HepG2 (cell line): Measurements from ENCODE around the gene COLEC12. TPM values are rescaled to one million over a fixed set of nuclear protein-coding genes. Genes with fewer than 3 reads are reported as not detected.

Experiments
- ATAC-seq: fragments of 200-7000 bp; cut with Tn5 transposase; 3 replicates; pipeline ENCODE4 v1.9.1; 2020; ENCODE audit warnings: mild to moderate bottlenecking, moderate library complexity
- BruUV-seq: library from RNA; stranded (reverse); fragments of 400-500 nt; replicated peaks from 2 replicates; lab custom pipeline; 2021; lab: Mats Ljungman, UMichigan
- CTCF ChIA-PET: fragments of 300-600 bp; formaldehyde crosslinking; extraction: SDS; loops from one replicate; lab custom pipeline; 2021; ENCODE audit warnings: low total read pairs, inconsistent platforms, low intra/inter-chr PET ratio; lab: Yijun Ruan, JAX
- POLR2A ChIA-PET: fragments of 350-600 bp; sonication (Branson Sonifier 250); formaldehyde crosslinking; loops from one replicate; lab custom pipeline; 2020; ENCODE audit warnings: antibody characterized with exemption, inconsistent platforms; lab: Yijun Ruan, JAX
- DNase-seq: peaks from one replicate; pipeline ENCODE4 v3.0.0-alpha.2; 2015; ENCODE audit warnings: low spot score
- FAIRE-seq: peaks from 3 replicates; lab custom pipeline; 2011; peaks lifted over from hg19 to GRCh38; lab: Jason Lieb, UNC
- H2AFZ ChIP-seq: one replicate; pipeline ENCODE4 v1.6.1; 2011; ENCODE audit warnings: low read length, inconsistent platforms
- H3K27ac ChIP-seq: fragments of 300-600 bp; 3 replicates; pipeline ENCODE4 v1.8.0; 2011; ENCODE audit warnings: mixed run types, mild to moderate bottlenecking, mixed read lengths, low read length, inconsistent platforms; ENCODE audit not compliant: insufficient read depth; ENCODE audit errors: extremely low read length
- H3K27me3 ChIP-seq, 2 experiments: fragments of 200-600 bp in 1 of 2; 2 replicates in 1 of 2; 3 replicates in 1 of 2; pipeline versions ENCODE4 v1.6.0 to v1.8.0; 2011; ENCODE audit warnings: low read length in 2 of 2, mild to moderate bottlenecking in 2 of 2, moderate library complexity in 2 of 2, inconsistent platforms in 1 of 2; ENCODE audit not compliant: insufficient read depth in 2 of 2, control insufficient read depth in 1 of 2
- H3K36me3 ChIP-seq, 2 experiments: fragments of 200-600 bp in 1 of 2; replicated peaks in 1 of 2; 2 replicates in 1 of 2; 3 replicates in 1 of 2; pipeline versions ENCODE4 v1.5.1 to v1.8.0; 2011; ENCODE audit warnings: low read length in 2 of 2, inconsistent platforms in 1 of 2; ENCODE audit not compliant: insufficient read depth in 2 of 2, control insufficient read depth in 1 of 2
- H3K4me1 ChIP-seq: 2 replicates; pipeline ENCODE4 v1.5.1; 2012; ENCODE audit warnings: low read length, inconsistent platforms; ENCODE audit not compliant: insufficient read depth
- H3K4me2 ChIP-seq: 2 replicates; pipeline ENCODE4 v1.6.0; 2011; ENCODE audit warnings: low read depth, low read length, inconsistent platforms
- H3K4me3 ChIP-seq, 3 experiments: fragments of 200-600 bp in 1 of 3; sonication (generic), shearing (Covaris generic) in 1 of 3; replicated peaks in 1 of 3; 2 replicates each; pipeline ENCODE4 v1.5.1; 2011 to 2016; ENCODE audit warnings: low read length in 3 of 3, inconsistent platforms in 2 of 3, low read depth in 2 of 3, mild to moderate bottlenecking in 2 of 3, control low read depth in 1 of 3, mixed read lengths in 1 of 3; ENCODE audit not compliant: insufficient read depth in 1 of 3
- H3K79me2 ChIP-seq: one replicate; pipeline ENCODE4 v1.6.1; 2011; ENCODE audit warnings: low read length, inconsistent platforms; ENCODE audit not compliant: insufficient read depth
- H3K9ac ChIP-seq: 2 replicates; pipeline ENCODE4 v1.6.0; 2011; ENCODE audit warnings: mild to moderate bottlenecking, low read depth, low read length, inconsistent platforms; ENCODE audit not compliant: insufficient read depth
- H3K9me3 ChIP-seq: 2 replicates; pipeline ENCODE4 v1.5.1; 2012; ENCODE audit warnings: mild to moderate bottlenecking, low read length
- H4K20me1 ChIP-seq: 2 replicates; pipeline ENCODE4 v1.6.0; 2011; ENCODE audit warnings: inconsistent platforms, mild to moderate bottlenecking, low read length, moderate library complexity; ENCODE audit not compliant: insufficient read depth
- DNMT1 ChIP-seq: sonication (generic); formaldehyde crosslinking; IDR thresholded peaks from 2 replicates; pipeline ENCODE4 v1.5.1; 2020; ENCODE audit warnings: mild to moderate bottlenecking, missing genetic modification reagents
- FIP1L1 ChIP-seq: fragments of 200-400 bp; formaldehyde crosslinking; IDR thresholded peaks from 2 replicates; pipeline ENCODE4 v1.6.1; 2018; ENCODE audit warnings: low read depth, mild to moderate bottlenecking, low read length, moderate library complexity, borderline replicate concordance; ENCODE audit not compliant: insufficient read depth
- FOXA3 ChIP-seq: IDR thresholded peaks from 2 replicates; pipeline ENCODE4 v1.6.1; 2016; ENCODE audit warnings: missing genetic modification reagents, missing compliant biosample characterization
- FOXJ3 ChIP-seq: sonication (generic); formaldehyde crosslinking; IDR thresholded peaks from 2 replicates; pipeline ENCODE4 v1.4.0; 2020; ENCODE audit warnings: missing genetic modification reagents, mild to moderate bottlenecking, borderline replicate concordance
- MLLT10 ChIP-seq: sonication (generic); formaldehyde crosslinking; IDR thresholded peaks from 2 replicates; pipeline ENCODE4 v1.4.0; 2020; ENCODE audit warnings: missing genetic modification reagents
- MZF1 ChIP-seq: sonication (generic); formaldehyde crosslinking; IDR thresholded peaks from 2 replicates; pipeline ENCODE4 v1.8.1; 2023; ENCODE audit warnings: mild to moderate bottlenecking, missing genetic modification reagents, borderline replicate concordance
- NFE2L1 ChIP-seq: sonication (generic); formaldehyde crosslinking; IDR thresholded peaks from 2 replicates; pipeline ENCODE4 v1.4.0; 2020; ENCODE audit warnings: missing genetic modification reagents, mild to moderate bottlenecking, borderline replicate concordance
- ZMAT5 ChIP-seq: sonication (generic); formaldehyde crosslinking; IDR thresholded peaks from 2 replicates; pipeline ENCODE4 v1.5.0; 2020; ENCODE audit warnings: mild to moderate bottlenecking, low read depth, missing genetic modification reagents, borderline replicate concordance
- ZMYM4 ChIP-seq: sonication (generic); formaldehyde crosslinking; IDR thresholded peaks from 2 replicates; pipeline ENCODE4 v1.8.1; 2023; ENCODE audit warnings: mild to moderate bottlenecking, missing genetic modification reagents
- ZNF343 ChIP-seq: sonication (generic); formaldehyde crosslinking; IDR thresholded peaks from 2 replicates; pipeline ENCODE4 v1.4.0; 2020; ENCODE audit warnings: mild to moderate bottlenecking, missing genetic modification reagents
- ZNF460 ChIP-seq: sonication (generic); formaldehyde crosslinking; IDR thresholded peaks from 2 replicates; pipeline ENCODE4 v1.5.1; 2020; ENCODE audit warnings: missing genetic modification reagents, mild to moderate bottlenecking, borderline replicate concordance
- ZSCAN21 ChIP-seq: sonication (generic); formaldehyde crosslinking; IDR thresholded peaks from 2 replicates; pipeline ENCODE4 v1.8.0; 2022; ENCODE audit warnings: mild to moderate bottlenecking, missing genetic modification reagents, moderate library complexity, borderline replicate concordance
- WGBS: methylation state at CpG from one replicate; pipeline ENCODE4 v1.1.6; 2017; ENCODE audit warnings: low lambda C conversion rate; 5-methylcytosine and 5-hydroxymethylcytosine counted together
- in situ Hi-C: cut with HindIII; loops from 2 replicates; pipeline ENCODE4 v1.10.0; 2017; ENCODE audit warnings: low pct_unique_long_range_greater_than_20kb; ENCODE audit not compliant: extremely low pct_ligation_motif_present
- intact Hi-C: fragments of 100-400 bp; cut with micrococcal nuclease; formaldehyde crosslinking; loops from one replicate; pipeline ENCODE4 v1.10.0; 2022; ENCODE audit not compliant: unreplicated experiment
- polyA plus RNA-seq, 8 experiments: library from polyadenylated mRNA; depleted of rRNA in 3 of 8; stranded (reverse) in 7 of 8; unstranded in 1 of 8; fragments of >200 nt; fragmentation: Illumina TruSeq in 4 of 8; extraction: Trizol in 4 of 8; gene quantifications; 2 replicates each; pipeline versions ENCODE4 v1.2.1 to v1.2.3, GENCODE V29; 2011 to 2016; ENCODE audit warnings: low read depth in 4 of 8, missing spikeins in 1 of 8, mixed read lengths in 1 of 8; ENCODE audit not compliant: insufficient read depth in 1 of 8
- total RNA-seq, 5 experiments: library from RNA; depleted of rRNA; stranded (reverse); fragments of >200 nt; fragmentation: Illumina TruSeq; extraction: Trizol; gene quantifications; 2 replicates each; pipeline ENCODE4 v1.2.3, GENCODE V29; 2016; ENCODE audit warnings: low read depth in 1 of 5
- TF ChIP-seq, protein P1 (sequence below): sonication (generic); formaldehyde crosslinking; IDR thresholded peaks from 2 replicates; pipeline ENCODE4 v1.4.0; 2020; ENCODE audit warnings: missing genetic modification reagents, borderline replicate concordance
- TF ChIP-seq, protein P2 (sequence below): sonication (generic); formaldehyde crosslinking; conservative IDR thresholded peaks from 2 replicates; pipeline ENCODE4 v1.4.0; 2020; ENCODE audit warnings: missing genetic modification reagents
- TF ChIP-seq, protein P3 (sequence below): sonication (generic); formaldehyde crosslinking; IDR thresholded peaks from 2 replicates; pipeline ENCODE4 v1.8.0; 2022; ENCODE audit warnings: missing genetic modification reagents, mild to moderate bottlenecking, borderline replicate concordance

COLEC12 gene
- total and polyA plus RNA-seq, 2 of the 13 experiments (the other 11 are each of a cell fraction or from before 2014, with no cell fraction given) = 0.02 to 0.11 TPM

- 87% methylated on average over 6 of the region's 6 CpGs for WGBS
- in situ Hi-C loops (no loop called here), intact Hi-C loops (no loop called here)
- Histone ChIP-seq H3K27ac (no peak overlapping the region), H3K4me3 (no peak overlapping the region), H3K4me1 (peaks cover 38% of the 10 kb centered on the region), H4K20me1 (no peaks in the 10 kb centered on the region), H3K36me3 (no peaks in the 10 kb centered on the region), H2AFZ (no peak overlapping the region), H3K79me2 (no peaks in the 10 kb centered on the region), H3K27me3 (no peaks in the 10 kb centered on the region; a peak in 1 of 5 replicates), H3K9me3 (no peaks in the 10 kb centered on the region), H3K9ac (no peak overlapping the region), H3K4me2 (no peak overlapping the region)
- POLR2A ChIA-PET = interaction anchor here (1.8 kb wide), 1 partner anchor 11 kb away, joined by 10 read pairs; no protein-coding TSS in a partner anchor
- DNase-seq = no peak
- CTCF ChIA-PET = no interaction called here
- TF ChIP-seq FOXJ3 (no peak), MLLT10 (no peak), FOXA3 (CRISPR knock-in tag) (no peak), NFE2L1 (CRISPR knock-in tag) (no peak), ZMYM4 (CRISPR knock-in tag) (no peak), ZNF343 (CRISPR knock-in tag) (no peak), ZSCAN21 (CRISPR knock-in tag) (no peak), DNMT1 (no peak), ZMAT5 (CRISPR knock-in tag) (no peak), MZF1 (no peak), FIP1L1 (no peak), ZNF460 (CRISPR knock-in tag) (no peak)
- TF ChIP-seq, protein P1, sequence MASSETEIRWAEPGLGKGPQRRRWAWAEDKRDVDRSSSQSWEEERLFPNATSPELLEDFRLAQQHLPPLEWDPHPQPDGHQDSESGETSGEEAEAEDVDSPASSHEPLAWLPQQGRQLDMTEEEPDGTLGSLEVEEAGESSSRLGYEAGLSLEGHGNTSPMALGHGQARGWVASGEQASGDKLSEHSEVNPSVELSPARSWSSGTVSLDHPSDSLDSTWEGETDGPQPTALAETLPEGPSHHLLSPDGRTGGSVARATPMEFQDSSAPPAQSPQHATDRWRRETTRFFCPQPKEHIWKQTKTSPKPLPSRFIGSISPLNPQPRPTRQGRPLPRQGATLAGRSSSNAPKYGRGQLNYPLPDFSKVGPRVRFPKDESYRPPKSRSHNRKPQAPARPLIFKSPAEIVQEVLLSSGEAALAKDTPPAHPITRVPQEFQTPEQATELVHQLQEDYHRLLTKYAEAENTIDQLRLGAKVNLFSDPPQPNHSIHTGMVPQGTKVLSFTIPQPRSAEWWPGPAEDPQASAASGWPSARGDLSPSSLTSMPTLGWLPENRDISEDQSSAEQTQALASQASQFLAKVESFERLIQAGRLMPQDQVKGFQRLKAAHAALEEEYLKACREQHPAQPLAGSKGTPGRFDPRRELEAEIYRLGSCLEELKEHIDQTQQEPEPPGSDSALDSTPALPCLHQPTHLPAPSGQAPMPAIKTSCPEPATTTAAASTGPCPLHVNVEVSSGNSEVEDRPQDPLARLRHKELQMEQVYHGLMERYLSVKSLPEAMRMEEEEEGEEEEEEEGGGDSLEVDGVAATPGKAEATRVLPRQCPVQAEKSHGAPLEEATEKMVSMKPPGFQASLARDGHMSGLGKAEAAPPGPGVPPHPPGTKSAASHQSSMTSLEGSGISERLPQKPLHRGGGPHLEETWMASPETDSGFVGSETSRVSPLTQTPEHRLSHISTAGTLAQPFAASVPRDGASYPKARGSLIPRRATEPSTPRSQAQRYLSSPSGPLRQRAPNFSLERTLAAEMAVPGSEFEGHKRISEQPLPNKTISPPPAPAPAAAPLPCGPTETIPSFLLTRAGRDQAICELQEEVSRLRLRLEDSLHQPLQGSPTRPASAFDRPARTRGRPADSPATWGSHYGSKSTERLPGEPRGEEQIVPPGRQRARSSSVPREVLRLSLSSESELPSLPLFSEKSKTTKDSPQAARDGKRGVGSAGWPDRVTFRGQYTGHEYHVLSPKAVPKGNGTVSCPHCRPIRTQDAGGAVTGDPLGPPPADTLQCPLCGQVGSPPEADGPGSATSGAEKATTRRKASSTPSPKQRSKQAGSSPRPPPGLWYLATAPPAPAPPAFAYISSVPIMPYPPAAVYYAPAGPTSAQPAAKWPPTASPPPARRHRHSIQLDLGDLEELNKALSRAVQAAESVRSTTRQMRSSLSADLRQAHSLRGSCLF (CRISPR knock-in tag) = no peak
- TF ChIP-seq, protein P2, sequence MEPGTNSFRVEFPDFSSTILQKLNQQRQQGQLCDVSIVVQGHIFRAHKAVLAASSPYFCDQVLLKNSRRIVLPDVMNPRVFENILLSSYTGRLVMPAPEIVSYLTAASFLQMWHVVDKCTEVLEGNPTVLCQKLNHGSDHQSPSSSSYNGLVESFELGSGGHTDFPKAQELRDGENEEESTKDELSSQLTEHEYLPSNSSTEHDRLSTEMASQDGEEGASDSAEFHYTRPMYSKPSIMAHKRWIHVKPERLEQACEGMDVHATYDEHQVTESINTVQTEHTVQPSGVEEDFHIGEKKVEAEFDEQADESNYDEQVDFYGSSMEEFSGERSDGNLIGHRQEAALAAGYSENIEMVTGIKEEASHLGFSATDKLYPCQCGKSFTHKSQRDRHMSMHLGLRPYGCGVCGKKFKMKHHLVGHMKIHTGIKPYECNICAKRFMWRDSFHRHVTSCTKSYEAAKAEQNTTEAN (CRISPR knock-in tag) = no peak
- TF ChIP-seq, protein P3, sequence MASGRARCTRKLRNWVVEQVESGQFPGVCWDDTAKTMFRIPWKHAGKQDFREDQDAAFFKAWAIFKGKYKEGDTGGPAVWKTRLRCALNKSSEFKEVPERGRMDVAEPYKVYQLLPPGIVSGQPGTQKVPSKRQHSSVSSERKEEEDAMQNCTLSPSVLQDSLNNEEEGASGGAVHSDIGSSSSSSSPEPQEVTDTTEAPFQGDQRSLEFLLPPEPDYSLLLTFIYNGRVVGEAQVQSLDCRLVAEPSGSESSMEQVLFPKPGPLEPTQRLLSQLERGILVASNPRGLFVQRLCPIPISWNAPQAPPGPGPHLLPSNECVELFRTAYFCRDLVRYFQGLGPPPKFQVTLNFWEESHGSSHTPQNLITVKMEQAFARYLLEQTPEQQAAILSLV = no peak
- no peak for FAIRE-seq
- BruUV-seq = no TSS peak
- ATAC-seq = no peak
Observed at GRCh38 chr18:350953-351572, 149.4 kb downstream of the COLEC12 start.
